Activated CD8-positive, alpha-beta memory T cell treated with anti-CD3 and anti-CD28 coated beads, Interleukin-2, amount 50 U/mL, for 1 hour (primary cell): ENCODE data around the gene CAMK1G.

ENCODE experiments used
- DNase-seq: peaks from one replicate; pipeline ENCODE4 v3.0.0-alpha.2; 2020; ENCODE audit errors: extremely low read depth

Gene CAMK1G

DNA sequence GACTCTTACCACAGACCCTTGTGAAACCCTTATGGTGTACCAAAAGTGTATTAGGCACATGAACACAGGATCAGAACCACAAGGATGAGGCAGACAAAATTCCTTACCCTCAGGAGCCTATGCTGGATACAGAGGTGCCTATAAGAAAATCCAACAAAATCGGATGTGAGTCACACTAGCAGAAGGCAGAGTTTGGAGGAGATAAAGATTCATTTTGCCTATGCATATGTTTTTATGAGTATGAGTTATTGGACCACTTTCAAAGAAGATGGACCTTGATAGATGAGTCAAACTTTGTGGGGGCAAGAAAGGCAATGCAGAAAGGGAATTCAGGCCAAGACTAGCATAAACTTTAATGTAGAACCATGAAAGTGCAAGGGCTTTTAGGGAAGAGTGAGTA is 17.0 kb downstream of the CAMK1G start:
- DNase-seq: no peak

DNA sequence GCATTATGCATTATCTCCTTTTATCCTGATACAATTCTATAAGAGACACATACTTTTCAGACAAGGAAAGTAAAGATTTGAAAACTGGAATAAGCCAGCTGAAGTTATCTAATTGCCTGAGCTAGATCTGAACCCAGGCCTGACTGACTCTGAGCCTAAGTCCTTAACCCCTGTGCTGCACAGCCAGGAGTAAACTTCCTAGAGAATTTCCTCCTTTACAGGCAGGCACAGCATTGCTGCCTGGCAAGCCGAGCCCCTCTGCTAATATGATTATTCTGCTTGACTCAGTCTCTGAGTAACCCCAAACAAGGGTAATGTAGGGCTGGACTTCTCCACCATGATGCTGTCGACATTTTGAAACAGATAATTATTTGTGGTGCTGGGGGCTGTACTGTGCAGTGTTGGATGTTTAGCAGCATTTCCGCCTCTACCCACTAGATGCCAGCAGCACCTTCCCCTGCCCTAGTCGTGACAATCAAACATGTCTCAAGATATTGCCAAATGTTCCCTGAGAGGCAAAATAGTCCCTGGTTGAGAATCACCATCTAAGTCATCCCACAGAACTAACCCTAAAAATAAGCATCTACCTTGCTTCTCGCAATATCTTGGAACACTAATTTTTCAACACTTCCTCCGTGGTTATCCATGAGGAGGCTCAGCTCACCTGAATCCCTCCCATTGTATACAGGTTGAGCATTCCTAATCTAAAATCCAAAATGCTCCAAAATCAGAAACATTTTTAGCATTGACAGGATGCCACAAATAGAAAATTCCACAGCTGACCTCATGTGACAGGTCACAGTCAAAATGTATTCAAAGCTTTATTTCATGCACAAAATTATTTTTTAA is 18.5 kb downstream of the CAMK1G start:
- no peak for DNase-seq

DNA sequence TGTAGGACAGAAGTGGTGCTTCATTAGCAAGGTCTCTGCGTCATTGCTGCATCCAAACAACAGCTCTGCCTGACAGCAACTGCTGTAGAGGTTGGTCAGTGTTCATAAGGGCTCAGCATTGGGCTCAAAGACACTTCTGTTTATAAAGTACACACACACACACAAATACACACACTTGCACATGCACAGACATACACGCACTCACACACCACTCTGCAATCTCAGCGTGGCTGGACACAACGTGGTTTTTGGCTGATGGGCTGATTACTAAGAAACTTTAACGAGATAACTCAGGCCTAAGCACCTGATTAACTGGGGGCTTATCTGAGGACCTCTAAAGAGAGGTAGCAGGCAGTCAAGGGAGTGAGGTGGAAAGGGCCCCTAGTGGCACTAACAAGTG is 20.4 kb downstream of the CAMK1G start:
- no peak for DNase-seq

DNA sequence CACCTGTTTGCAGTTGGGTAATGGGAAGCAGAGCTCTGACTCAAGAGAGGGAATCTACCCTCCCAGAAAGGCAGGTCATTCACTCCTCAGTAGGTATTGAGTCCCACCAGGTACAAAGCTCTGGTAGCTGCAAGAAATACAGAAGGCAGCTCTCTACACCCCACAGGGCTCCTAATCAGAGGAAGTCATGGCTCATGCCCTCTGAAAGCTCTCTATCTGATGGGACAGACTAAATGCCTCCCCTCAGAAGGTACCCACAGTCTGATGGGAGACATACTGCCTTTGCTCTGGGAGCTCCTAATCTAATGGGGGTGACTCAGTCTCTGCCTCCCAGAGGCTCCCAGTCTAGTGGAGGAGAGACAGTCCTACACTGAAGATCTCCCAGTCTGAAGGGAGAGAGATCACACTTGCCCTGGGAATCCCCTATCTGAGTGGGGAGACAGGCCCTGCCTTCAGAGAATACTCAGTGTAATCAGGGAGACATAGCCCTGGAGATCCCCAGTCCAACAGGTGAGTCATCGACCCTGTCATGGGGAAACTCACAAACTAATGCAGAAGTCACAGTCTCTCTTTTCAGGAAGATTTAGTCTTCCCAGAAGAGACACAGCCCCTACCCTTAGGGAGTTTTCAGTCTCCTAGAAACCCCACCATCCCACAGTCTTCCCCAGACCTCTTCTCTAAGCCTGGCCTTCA is 23.7 kb downstream of the CAMK1G start:
- DNase-seq: no peak

DNA sequence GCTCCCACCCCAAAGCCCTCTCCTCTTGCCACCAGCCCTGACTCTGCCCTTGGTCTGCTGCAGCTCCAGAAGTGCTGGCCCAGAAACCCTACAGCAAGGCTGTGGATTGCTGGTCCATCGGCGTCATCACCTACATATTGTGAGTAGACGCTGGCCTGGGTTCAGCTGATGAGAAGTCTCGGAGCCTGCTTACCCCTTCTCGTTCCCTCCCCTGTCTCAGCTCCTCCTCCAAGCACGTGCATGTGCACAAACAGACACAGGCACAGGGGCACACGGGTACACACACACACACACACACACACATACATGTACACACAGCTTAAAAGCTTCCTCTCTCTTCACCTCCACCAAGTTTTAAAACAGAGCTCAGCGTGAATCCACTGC is 24.3 kb downstream of the CAMK1G start:
- no peak for DNase-seq

DNA sequence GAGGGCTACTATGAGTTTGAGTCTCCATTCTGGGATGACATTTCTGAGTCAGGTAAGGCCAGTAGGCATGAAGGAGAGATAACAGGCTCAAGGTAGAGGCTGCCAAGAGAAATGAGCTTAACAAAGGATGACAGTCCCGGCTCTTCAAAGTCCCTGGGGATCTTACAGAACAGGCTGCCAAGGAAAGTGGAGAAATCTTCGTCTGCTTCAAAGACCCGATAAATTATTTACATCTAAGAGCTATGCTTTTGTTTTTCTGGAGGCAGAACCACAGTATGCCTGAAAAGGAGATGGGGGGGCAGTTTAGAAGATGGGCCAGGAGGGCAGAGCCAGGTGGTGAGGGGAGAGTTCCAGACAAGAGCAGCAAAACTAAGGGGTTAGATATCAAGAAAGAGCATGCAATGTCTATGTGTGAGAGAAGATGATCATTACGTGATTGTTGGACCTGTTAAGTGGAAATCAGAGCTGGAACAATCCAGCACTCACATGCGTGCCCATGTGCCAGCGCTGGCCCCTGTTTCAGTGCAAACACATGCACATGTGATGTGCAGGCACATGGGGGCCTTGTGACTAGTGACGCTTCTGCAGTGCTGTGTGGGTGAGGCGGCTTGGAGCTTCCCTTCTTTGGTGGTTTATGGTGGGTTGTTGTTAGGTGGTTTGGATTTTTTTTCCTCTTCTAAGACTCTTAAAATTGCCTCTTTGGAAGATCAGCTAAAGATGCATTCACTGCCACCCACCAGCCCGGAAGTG is 25.7 kb downstream of the CAMK1G start:
- no peak for DNase-seq

DNA sequence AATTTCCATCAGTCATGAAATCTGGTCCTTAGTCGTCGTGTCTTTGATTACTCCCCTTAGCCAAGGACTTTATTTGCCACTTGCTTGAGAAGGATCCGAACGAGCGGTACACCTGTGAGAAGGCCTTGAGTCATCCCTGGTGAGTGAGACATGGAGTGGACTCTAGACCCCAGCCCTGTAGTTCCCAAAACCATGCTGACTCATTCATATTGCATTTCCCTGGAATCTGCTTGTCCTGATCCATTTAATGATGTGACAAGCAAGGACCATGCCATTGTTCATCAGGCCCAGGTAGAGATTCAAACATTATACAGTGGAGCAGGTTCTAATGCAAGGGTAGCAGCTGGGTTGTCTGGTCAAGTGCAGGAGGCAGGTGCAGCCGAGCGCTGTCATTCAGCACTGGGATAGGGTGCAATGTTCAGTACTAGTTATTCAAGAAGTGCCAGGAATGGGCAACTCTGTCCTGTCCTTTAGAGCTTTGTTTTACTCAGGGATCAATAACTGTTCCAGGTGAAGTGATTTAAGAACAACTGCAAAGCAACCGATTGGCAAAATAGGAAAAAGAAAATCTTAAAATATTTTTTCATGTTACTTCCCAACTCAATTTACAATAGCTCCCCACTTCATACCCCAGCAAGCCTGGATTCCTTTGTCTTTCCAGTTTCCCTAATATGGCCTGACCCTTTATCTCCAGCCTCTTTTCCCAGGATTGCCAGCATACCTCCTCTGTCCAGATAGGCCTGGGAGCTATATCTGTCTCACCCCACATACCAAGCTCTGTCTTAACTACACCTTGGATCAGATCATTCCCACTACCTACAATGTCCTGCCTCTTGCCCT is 26.5 kb downstream of the CAMK1G start:
- DNase-seq: no peak

DNA sequence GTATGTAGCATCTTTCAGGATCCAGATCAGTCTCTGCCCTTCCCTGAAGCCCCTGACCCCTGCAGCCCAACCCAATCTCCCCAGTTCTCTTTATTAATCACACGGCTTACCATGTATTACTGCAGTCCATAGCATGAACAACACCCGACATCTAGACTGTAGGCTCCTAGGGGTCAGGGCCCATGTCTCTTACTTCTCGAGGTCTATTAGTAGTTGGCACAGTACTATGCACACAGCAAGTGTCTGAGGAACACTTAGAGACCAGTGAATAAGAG is 27.1 kb downstream of the CAMK1G start:
- DNase-seq: no peak

DNA sequence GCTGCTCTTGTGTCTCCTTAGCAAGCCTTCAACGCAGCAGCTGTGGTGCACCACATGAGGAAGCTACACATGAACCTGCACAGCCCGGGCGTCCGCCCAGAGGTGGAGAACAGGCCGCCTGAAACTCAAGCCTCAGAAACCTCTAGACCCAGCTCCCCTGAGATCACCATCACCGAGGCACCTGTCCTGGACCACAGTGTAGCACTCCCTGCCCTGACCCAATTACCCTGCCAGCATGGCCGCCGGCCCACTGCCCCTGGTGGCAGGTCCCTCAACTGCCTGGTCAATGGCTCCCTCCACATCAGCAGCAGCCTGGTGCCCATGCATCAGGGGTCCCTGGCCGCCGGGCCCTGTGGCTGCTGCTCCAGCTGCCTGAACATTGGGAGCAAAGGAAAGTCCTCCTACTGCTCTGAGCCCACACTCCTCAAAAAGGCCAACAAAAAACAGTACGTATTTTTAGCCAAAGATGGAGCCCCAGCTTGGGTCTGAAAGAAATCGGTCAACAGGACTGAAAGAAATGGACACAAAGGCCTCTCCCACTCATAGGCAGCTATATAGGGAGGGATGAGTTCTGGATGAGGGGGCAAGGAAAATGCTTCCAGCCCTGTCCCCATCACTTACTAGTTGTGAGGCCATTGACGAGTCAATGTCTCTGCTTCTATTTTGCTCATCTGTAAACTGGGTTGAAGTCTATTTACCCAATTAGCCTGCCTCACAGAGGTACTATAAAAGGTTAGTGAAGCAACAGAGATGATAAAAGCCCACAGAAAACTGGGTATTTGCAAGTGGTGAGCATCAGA is 28.5 kb downstream of the CAMK1G start:
- no peak for DNase-seq

DNA sequence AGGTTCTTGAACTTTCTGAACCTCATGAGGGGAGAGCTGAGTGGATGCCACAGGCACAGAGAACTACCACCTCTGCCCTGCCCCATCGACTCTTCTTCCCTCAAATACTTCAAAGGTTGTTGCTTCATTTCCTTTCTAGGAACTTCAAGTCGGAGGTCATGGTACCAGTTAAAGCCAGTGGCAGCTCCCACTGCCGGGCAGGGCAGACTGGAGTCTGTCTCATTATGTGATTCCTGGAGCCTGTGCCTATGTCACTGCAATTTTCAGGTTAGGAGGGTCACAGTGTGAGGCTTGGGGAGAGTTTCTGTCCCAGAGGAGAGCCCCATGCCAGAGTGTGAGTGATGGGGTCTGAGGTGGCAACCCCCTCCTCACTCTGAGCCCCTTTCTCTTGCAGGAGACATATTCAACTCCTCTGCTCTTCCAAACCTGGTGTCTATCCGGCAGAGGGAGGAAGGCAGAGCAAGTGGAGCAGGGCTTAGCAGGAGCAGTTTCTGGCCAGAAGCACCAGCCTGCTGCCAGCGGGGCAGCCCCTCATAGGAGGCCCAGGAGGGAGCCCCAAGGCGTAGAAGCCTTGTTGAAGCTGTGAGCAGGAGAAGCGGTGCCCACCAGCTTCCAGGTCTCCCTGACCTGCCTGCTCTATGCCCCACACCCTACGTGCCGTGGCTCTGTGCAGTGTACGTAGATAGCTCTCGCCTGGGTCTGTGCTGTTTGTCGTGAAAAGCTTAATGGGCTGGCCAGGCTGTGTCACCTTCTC is 29.3 kb downstream of the CAMK1G start:
- DNase-seq: no peak

DNA sequence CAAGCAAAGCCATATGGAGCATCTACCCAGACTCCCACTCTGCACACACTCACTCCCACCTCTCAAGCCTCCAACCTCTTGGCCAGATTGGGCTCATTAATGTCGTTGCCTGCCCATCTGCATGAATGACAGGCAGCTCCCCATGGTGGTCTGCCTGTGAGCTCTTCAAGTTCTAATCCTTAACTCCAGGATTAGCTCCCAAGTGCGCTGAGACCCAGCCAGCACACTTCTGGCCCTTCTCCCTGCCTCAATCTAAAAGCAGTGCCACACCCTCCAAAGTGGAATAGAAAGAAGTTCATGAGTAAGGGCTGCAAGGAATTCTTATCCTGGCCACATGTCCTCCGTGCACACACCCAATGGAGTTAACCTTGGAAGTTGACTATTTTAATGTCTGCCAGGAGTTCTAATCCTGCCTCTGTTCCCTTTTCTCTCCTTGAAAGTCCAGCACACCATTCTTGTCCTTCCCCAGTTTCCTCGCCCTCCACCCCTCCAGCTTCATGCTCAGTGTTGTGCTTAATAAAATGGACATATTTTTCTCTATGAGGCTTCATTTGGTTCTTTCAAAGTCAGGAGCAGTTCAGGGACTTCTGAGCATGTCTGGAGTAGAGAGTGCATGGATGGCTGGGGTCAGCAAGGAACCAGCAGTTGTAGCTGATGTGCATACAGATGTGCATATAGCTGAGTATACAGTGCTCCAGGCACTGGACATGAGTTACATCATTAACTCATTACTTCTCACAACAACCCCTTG is 30.1 kb downstream of the CAMK1G start:
- no peak for DNase-seq

DNA sequence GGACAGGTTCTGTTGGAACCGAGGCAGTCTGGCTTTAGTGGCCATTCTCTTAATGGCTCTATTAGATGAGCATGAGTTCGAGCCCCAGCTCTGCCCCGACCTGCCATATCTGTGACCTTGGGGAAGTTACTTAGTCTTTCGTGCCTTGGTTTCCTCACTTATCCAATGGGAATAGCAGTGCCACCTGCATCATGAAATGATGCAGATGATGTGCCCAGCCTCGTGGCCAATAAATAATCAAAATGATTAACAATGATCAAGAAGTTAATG is 30.6 kb downstream of the CAMK1G start:
- DNase-seq: no peak

DNA sequence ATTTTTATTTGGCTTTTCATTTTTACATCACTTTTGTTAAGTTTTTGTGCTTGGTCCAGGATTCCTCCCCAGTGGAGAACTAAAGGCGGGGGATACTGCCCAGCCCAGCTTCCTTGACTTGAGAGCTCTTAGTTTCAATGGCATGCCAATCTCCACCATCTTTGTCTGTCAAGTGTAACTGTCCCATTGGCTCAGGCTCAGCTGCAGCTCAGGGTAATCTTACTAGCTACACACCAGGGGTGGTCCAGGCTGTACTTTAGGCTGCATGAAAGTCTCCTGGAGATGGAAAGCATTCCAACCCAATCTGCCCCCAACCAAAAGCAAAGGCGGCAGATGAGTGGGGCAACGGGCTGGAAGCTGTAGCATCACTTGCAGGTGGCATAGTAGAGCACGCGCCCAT is 31.4 kb downstream of the CAMK1G start:
- DNase-seq: no peak

DNA sequence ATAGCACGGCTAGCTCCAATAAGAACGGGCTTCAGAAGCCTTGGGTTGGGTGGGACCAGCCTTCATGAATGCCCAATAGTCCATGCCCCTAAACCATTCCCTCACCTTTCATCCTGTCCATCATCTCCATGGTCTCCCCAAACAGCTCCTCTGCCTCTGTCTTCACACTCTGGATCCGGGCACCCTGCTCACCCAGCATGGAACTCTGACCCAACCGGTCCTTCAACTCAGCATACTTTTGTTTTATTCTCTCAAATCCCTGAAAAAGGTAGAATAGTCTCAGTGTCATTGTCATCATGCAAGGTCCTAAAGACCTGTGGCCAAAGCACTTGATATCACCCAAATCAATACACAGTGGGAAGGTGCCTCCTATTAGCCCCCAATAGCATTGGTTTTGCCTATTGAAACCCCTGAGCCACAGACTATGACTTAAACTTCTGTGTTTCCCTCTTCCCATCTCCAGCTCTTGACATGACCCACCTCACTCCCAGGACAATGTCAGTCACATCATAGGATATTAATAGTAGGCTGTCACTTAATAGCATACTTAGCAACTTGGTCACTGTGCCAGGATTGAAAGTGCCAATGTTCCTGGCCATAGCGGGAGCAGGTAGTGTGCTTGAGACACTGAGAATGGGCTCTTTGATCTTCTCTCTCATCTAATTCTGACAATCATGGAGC is 33.0 kb downstream of the CAMK1G start:
- DNase-seq: no peak

DNA sequence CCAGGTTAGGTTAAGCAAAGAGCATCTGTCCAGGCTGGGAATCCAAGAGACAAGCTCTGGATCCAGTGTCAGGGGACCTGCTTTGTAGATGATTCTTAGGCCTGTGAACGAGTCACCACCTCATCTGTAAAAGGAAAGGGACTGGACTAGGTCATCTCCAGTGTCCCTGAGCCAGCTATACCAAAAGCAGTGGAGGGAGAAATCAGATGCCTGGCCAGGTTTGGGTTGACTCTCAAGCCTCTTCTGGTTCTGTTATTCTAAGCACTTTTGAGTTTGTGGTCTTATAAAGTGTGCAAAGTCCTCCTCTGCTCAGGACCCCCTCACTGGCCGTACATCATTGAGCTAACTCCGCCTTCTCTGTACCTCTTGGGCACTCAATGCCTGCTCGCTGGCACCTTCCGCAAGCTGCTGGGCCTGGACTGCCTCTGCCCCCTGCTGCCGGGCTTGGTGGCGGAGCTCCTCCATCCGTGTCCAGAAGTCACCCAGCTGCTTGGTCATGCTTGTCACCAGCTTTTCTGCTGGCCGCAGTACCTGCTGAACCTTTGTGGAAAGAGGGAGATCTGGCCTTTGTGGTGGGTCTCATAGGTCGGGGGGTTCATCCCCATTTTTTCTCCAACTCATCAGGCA is 33.6 kb downstream of the CAMK1G start:
- no peak for DNase-seq

DNA sequence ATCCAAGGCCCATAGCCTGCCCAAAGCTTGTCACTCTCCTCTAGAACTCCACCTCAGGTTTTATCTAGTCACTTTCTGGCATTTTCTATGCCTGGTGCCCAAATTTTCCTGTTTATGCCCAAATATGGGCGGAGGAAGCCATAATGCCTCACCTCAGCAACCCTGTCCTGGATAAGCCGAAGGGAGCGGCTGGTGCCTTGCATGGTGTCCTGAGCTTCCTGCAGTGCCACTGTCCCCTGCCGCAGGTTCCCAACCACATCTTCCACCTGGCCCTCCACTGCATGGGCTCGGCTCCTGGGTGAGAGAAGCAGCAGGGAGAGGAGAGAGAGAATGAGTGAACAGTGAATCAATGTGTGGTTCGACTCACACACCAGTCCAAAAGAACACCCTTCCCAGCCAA is 34.2 kb downstream of the CAMK1G start:
- DNase-seq: no peak

DNA sequence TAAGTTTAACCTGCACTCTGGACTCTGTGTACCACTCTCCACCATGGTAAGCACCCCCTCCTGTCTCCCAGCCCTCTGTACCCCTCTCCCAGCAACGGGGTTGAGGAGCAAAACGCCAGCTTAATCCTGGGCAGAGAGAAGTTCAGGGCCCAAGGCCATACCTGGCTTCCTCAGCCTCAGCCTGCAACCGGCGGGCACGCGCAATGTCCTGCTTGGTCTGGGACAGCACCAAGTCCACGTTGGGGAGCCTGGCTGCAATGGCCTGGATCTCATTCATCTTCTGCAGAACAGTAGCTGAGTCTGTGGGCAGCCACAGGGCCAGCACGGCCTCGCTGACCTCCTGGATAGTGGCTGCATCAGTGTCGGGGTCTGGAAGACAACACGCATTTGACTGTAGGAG is 34.8 kb downstream of the CAMK1G start:
- no peak for DNase-seq

DNA sequence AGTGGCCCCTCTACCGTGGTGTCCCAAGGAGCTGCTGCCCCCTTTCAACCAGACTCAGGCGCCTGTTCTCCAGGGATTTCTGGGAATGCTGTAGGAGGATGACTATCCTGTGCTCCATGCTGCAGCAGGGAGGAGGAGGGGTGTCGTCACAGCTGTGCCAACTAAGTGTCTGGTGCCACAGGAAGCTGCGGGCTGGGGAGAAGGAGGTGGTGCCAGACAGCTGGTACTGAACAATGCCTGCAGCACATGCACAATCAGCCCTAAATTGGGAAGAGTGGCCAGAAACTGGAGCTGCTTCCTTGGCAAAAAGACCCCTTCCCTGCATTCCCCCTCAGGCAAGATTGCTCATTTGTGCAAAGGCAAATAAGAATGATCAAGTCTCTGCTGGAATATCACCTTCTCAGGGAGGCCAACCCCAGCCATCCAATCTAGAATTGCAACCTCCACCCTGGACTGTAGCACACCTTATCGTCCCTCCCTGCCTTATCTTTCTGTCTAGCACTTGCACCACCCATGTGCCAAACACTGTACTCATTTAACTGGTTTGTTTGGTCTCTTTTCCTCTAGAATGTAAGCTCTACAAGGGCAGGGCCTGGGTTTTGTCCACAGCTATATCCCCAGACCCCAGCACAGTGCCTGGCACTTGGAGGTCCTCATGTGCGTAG is 35.4 kb downstream of the CAMK1G start:
- DNase-seq: no peak
